Uterus (tissue), 4 donors: ENCODE data around the gene KRT6B. TPM values are rescaled to one million over a fixed set of nuclear protein-coding genes. Genes with fewer than 3 reads are reported as not detected.

Experiments
- DNase-seq, 2 donors: peaks; one replicate each; pipeline ENCODE4 v3.0.0-alpha.2; 2019 to 2020
- H3K27ac ChIP-seq, 2 donors: fragments of 200-600 bp; sonication (generic); 1 replicate in 1 of 2; 2 replicates in 1 of 2; pipeline ENCODE4 v1.5.1; 2016 to 2018
- H3K27me3 ChIP-seq, 2 donors: fragments of 200-600 bp; sonication (generic); one replicate each; pipeline ENCODE4 v1.5.1; 2018 to 2019; ENCODE audit warnings: control low read depth in 1 of 2
- H3K36me3 ChIP-seq, 2 donors: fragments of 200-600 bp; sonication (generic); one replicate each; pipeline ENCODE4 v1.5.1; 2019; ENCODE audit warnings: control low read depth in 1 of 2
- H3K4me1 ChIP-seq, 2 donors: fragments of 200-600 bp; sonication (generic); one replicate each; pipeline ENCODE4 v1.5.1; 2018 to 2019; ENCODE audit warnings: control low read depth in 1 of 2
- H3K4me3 ChIP-seq, 2 donors: fragments of 200-600 bp; sonication (generic); 1 replicate in 1 of 2; 2 replicates in 1 of 2; pipeline ENCODE4 v1.5.1; 2018 to 2019; ENCODE audit warnings: mild to moderate bottlenecking in 1 of 2
- H3K9me3 ChIP-seq, 2 donors: fragments of 200-600 bp; sonication (generic); one replicate each; pipeline ENCODE4 v1.5.1; 2019; ENCODE audit warnings: control low read depth in 1 of 2
- POLR2A ChIP-seq, 2 donors: fragments of 450-650 bp; IDR thresholded peaks; one replicate each; pipeline ENCODE4 v1.6.1; 2016; ENCODE audit warnings: antibody characterized with exemption in 2 of 2, mild to moderate bottlenecking in 1 of 2, moderate library complexity in 1 of 2
- intact Hi-C: fragments of 100-400 bp; cut with DNase I; formaldehyde crosslinking; loops from one replicate; pipeline ENCODE4 v1.15.1; 2023; ENCODE audit warnings: low total_unique reads
- total RNA-seq, 4 donors: library from RNA; depleted of rRNA in 3 of 4; stranded (reverse); fragments of >200 nt in 3 of 4; gene quantifications; one replicate each; pipeline versions ENCODE4 v1.1.0 to v1.2.4, GENCODE V29; 2014 to 2023
- TF ChIP-seq, protein P1 (sequence below), 4 experiments: fragments of 200-600 bp in 2 of 4; fragments of 450-650 bp in 2 of 4; sonication (generic) in 2 of 4; IDR thresholded peaks; one replicate each; pipeline ENCODE4 v1.5.1; 2016 to 2019; ENCODE audit warnings: antibody characterized with exemption in 4 of 4, mild to moderate bottlenecking in 2 of 4, moderate library complexity in 1 of 4
- donor health status: DM: yes; HTN: yes; CAD: no.

Gene KRT6B
- total RNA-seq, 4 donors from 2014 or later: not detected

DNA sequence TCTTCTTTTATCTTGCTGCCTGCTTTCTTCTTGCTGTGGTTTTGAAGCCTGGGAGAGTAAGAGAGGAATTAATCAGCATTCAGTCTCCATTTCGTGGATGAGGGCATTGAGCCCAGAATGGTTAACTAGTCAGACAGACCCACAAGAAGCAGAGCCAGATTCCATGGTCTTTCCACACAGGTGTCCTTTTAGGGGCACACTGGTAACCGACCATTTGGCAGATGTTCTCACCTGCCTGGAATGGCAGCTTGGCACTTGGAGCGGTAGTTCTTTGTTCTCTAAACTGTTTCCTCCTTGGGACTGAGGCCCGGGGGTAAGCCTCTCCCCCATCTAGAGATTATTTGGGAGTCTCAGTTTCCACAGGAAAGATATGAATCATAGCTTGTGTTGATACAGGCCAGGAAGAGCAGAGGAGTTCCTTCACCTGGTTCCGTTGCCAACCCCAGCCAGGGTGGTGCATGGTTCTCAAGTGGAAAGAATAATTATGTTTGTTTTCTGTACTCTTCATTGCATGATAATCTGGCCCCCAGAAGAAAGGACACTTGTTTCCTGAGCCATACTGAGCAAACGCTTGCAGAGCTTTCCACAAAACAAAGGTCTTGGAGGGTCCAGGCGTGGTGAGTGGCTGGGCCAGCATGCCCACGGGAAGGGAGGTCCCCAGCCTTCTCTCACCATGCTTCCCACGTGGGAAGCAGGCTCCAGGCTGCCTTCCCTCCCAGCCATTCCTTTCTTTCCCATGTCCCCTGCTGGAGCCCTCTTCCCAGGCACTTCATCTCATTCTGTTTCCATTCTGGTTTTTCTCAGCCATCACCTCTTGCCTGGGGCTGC lies 15.7 kb downstream of the KRT6B start:
- TF ChIP-seq, protein P1, sequence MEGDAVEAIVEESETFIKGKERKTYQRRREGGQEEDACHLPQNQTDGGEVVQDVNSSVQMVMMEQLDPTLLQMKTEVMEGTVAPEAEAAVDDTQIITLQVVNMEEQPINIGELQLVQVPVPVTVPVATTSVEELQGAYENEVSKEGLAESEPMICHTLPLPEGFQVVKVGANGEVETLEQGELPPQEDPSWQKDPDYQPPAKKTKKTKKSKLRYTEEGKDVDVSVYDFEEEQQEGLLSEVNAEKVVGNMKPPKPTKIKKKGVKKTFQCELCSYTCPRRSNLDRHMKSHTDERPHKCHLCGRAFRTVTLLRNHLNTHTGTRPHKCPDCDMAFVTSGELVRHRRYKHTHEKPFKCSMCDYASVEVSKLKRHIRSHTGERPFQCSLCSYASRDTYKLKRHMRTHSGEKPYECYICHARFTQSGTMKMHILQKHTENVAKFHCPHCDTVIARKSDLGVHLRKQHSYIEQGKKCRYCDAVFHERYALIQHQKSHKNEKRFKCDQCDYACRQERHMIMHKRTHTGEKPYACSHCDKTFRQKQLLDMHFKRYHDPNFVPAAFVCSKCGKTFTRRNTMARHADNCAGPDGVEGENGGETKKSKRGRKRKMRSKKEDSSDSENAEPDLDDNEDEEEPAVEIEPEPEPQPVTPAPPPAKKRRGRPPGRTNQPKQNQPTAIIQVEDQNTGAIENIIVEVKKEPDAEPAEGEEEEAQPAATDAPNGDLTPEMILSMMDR (IDR thresholded peaks at IDR 0.05): no peak
- TF ChIP-seq POLR2A (IDR thresholded peaks at IDR 0.05): no peak
- no peaks in the 10 kb centered on the region for H3K27me3 ChIP-seq
- intact Hi-C loops: no loop called here

GRCh38 chr12:52435659-52435999 lies 16.3 kb downstream of the KRT6B start:
- Histone ChIP-seq H3K4me1 (no peaks in the 10 kb centered on the region), H3K9me3 (no peaks in the 10 kb centered on the region), H3K27ac (no peak overlapping the region), H3K4me3 (no peak overlapping the region), H3K36me3 (no peaks in the 10 kb centered on the region), H3K27me3 (no peaks in the 10 kb centered on the region)
- TF ChIP-seq, protein P1 (IDR thresholded peaks at IDR 0.05): no peak
- TF ChIP-seq POLR2A (IDR thresholded peaks at IDR 0.05): no peak
- intact Hi-C loops: no loop called here
- no peak for DNase-seq

More for the DNA sequence above, 15.7 kb downstream of the KRT6B start:
- H3K36me3 ChIP-seq: no peaks in the 10 kb centered on the region
- H3K9me3 ChIP-seq: no peaks in the 10 kb centered on the region
- no peak overlapping the region for H3K4me3 ChIP-seq
- H3K4me1 ChIP-seq: no peaks in the 10 kb centered on the region
- no peak overlapping the region for H3K27ac ChIP-seq
- DNase-seq: no peak

DNA sequence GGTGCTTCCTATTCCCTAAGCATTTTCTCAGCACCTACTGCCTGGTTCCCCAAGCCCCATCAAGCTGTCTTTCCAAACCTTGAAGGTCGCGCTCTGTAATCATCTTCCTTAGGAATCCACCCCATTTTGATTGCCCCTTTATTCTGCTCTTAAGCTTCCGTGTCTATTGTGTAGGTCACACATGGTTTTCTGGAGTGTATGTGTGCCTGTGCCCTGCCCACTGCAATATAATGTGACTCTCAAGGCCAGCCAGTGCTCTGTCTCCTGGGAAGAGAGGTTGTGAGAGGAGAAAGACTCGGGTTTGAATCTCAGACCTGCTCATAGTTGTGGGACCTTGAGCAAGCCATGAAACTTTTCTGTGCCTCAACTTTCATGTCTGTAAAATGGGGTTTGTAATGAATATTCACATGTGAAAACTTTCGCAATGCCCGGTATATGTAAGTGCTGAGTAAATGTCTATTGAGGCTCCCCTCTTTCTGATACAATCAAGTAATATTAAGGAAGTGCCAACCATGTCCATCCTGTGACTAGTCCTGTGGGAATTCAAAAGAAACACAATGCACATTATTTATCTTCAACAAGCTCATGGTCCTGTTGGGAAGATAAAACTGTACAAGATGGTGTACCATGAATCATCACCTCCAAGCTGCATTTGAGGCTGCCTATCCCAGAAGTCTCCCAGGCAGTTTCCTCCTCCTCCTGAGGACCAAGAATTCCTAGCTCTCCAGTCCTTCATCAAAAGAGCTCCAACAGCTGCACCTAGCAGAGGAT lies 17.0 kb downstream of the KRT6B start:
- Histone ChIP-seq H3K4me1 (no peaks in the 10 kb centered on the region), H3K27ac (no peak overlapping the region), H3K9me3 (no peaks in the 10 kb centered on the region), H3K27me3 (no peaks in the 10 kb centered on the region), H3K4me3 (no peak overlapping the region), H3K36me3 (no peaks in the 10 kb centered on the region)
- intact Hi-C loops: no loop called here
- TF ChIP-seq, protein P1 (IDR thresholded peaks at IDR 0.05): no peak
- no peak for TF ChIP-seq POLR2A (IDR thresholded peaks at IDR 0.05)
- no peak for DNase-seq

DNA sequence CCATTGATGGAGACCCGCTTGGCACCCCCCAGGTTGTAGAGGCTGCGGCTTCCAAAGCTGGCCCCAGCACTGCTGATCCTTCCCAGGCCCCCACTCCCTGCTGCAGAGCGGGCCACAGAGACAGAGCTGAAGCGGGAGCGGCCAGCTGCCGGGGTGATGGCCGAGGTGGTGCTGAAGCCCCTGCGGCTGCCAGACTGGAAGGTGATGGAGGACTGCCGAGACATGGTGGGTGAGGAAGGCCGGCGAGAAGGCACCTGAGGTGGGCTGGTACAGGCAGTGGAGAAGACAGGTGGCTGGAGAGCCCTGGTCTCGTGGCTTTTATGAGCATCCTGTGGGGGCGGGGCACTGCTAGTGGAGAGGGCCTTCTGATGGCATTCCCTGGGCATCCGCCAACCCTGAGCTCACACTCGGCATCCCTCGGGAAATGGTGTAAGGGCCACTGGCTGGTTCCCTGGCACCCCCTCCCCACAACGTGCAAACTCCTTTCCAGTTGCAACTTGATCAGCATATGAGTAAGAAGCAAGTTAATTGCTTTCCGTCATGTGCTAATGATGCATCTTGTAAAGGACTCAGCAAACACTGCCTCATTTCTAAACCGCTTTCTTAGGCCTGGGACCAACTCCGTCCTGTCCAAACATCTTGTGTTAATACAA lies 17.7 kb downstream of the KRT6B start, which contains the start of gene KRT75:
TSS of gene KRT75 (minus strand) at position 291 of the 653 bp plus-strand sequence. CDS start at position 224, 67 bp downstream.
- H3K4me1 ChIP-seq: no peaks in the 10 kb centered on the region
- H3K27me3 ChIP-seq: no peaks in the 10 kb centered on the region
- no peaks in the 10 kb centered on the region for H3K36me3 ChIP-seq
- intact Hi-C loops: no loop called here
- TF ChIP-seq, protein P1 (IDR thresholded peaks at IDR 0.05): no peak
- no peak for TF ChIP-seq POLR2A (IDR thresholded peaks at IDR 0.05)
- H3K4me3 ChIP-seq: no peak within 1 kb of the TSS
- no peak within 1 kb of the TSS for H3K27ac ChIP-seq
- H3K9me3 ChIP-seq: no peaks in the 10 kb centered on the region
- no peak for DNase-seq
